Measurements from ENCODE around the gene AP4M1.

Gene AP4M1

GRCh38 chr7:100082978-100083377 lies 18.5 kb upstream of the AP4M1 start:
- H3F3A ChIP-seq (ENCODE audit: insufficient read depth) = peaks cover 16% of the 10 kb centered on the region
- TF ChIP-seq, protein P1, sequence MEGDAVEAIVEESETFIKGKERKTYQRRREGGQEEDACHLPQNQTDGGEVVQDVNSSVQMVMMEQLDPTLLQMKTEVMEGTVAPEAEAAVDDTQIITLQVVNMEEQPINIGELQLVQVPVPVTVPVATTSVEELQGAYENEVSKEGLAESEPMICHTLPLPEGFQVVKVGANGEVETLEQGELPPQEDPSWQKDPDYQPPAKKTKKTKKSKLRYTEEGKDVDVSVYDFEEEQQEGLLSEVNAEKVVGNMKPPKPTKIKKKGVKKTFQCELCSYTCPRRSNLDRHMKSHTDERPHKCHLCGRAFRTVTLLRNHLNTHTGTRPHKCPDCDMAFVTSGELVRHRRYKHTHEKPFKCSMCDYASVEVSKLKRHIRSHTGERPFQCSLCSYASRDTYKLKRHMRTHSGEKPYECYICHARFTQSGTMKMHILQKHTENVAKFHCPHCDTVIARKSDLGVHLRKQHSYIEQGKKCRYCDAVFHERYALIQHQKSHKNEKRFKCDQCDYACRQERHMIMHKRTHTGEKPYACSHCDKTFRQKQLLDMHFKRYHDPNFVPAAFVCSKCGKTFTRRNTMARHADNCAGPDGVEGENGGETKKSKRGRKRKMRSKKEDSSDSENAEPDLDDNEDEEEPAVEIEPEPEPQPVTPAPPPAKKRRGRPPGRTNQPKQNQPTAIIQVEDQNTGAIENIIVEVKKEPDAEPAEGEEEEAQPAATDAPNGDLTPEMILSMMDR (IDR thresholded peaks at IDR 0.05; ENCODE audit: insufficient read depth, low read length, poor library complexity, severe bottlenecking) = no peak
- TF ChIP-seq EZH2phosphoT487 (conservative IDR thresholded peaks at IDR 0.05; ENCODE audit: low read length) = no peak
- no peaks in the 10 kb centered on the region for H3K9me3 ChIP-seq (ENCODE audit: insufficient read depth, low read length)
- no peak overlapping the region for H2AFZ ChIP-seq (ENCODE audit: low read depth, low read length, severe bottlenecking)
- H3K4me3 ChIP-seq (ENCODE audit: insufficient read depth, low read length, poor library complexity, severe bottlenecking) = no peak overlapping the region
- no peak overlapping the region for H3K9ac ChIP-seq (ENCODE audit: low read length)
- H4K20me1 ChIP-seq (ENCODE audit: low read depth, low read length) = no peaks in the 10 kb centered on the region
- H3K36me3 ChIP-seq (ENCODE audit: low read length) = no peaks in the 10 kb centered on the region
- no peaks in the 10 kb centered on the region; the same call in 1 of the 2 replicates for H3K27me3 ChIP-seq (ENCODE audit: low read length)
- H3K79me2 ChIP-seq (ENCODE audit: insufficient read depth, low read length) = peaks cover 29% of the 10 kb centered on the region
- H3K27ac ChIP-seq (ENCODE audit: low read depth, low read length) = peak overlapping the region; percentile 28
- H3K9me2 ChIP-seq (replicated peaks; ENCODE audit: insufficient read depth, low read length) = no peaks in the 10 kb centered on the region
- H3K4me2 ChIP-seq (ENCODE audit: low read depth, low read length, poor library complexity, severe bottlenecking) = peak overlapping the region; percentile 70

GRCh38 chr7:100085515-100085914 lies 15.9 kb upstream of the AP4M1 start:
- H3K27me3 ChIP-seq (ENCODE audit: low read length) = no peaks in the 10 kb centered on the region; the same call in 1 of the 2 replicates
- H3K79me2 ChIP-seq (ENCODE audit: insufficient read depth, low read length) = peaks cover 18% of the 10 kb centered on the region
- no peak overlapping the region for H3K27ac ChIP-seq (ENCODE audit: low read depth, low read length)
- no peaks in the 10 kb centered on the region for H4K20me1 ChIP-seq (ENCODE audit: low read depth, low read length)
- no peaks in the 10 kb centered on the region for H3K36me3 ChIP-seq (ENCODE audit: low read length)
- H2AFZ ChIP-seq (ENCODE audit: low read depth, low read length, severe bottlenecking) = no peak overlapping the region
- TF ChIP-seq, protein P1 (IDR thresholded peaks at IDR 0.05; ENCODE audit: insufficient read depth, low read length, poor library complexity, severe bottlenecking) = no peak
- no peak for TF ChIP-seq EZH2phosphoT487 (conservative IDR thresholded peaks at IDR 0.05; ENCODE audit: low read length)
- no peaks in the 10 kb centered on the region for H3K9me3 ChIP-seq (ENCODE audit: insufficient read depth, low read length)
- H3K9ac ChIP-seq (ENCODE audit: low read length) = no peak overlapping the region
- peaks cover 28% of the 10 kb centered on the region for H3F3A ChIP-seq (ENCODE audit: insufficient read depth)
- H3K4me2 ChIP-seq (ENCODE audit: low read depth, low read length, poor library complexity, severe bottlenecking) = no peak overlapping the region
- no peak overlapping the region for H3K4me3 ChIP-seq (ENCODE audit: insufficient read depth, low read length, poor library complexity, severe bottlenecking)
- H3K9me2 ChIP-seq (replicated peaks; ENCODE audit: insufficient read depth, low read length) = no peaks in the 10 kb centered on the region

GRCh38 chr7:100087055-100087750 lies 14.2 kb upstream of the AP4M1 start:
- H3K9me2 ChIP-seq (replicated peaks; ENCODE audit: insufficient read depth, low read length) = no peaks in the 10 kb centered on the region
- H3K36me3 ChIP-seq (ENCODE audit: low read length) = peaks cover 10% of the 10 kb centered on the region; the same call in 1 of the 2 replicates
- no peak overlapping the region for H3K4me3 ChIP-seq (ENCODE audit: insufficient read depth, low read length, poor library complexity, severe bottlenecking)
- no peaks in the 10 kb centered on the region for H3K9me3 ChIP-seq (ENCODE audit: insufficient read depth, low read length)
- H4K20me1 ChIP-seq (ENCODE audit: low read depth, low read length) = no peaks in the 10 kb centered on the region
- no peak overlapping the region for H3K9ac ChIP-seq (ENCODE audit: low read length)
- TF ChIP-seq, protein P1 (IDR thresholded peaks at IDR 0.05; ENCODE audit: insufficient read depth, low read length, poor library complexity, severe bottlenecking) = no peak
- TF ChIP-seq EZH2phosphoT487 (conservative IDR thresholded peaks at IDR 0.05; ENCODE audit: low read length) = no peak
- H3K27ac ChIP-seq (ENCODE audit: low read depth, low read length) = no peak overlapping the region
- no peak overlapping the region for H3K4me2 ChIP-seq (ENCODE audit: low read depth, low read length, poor library complexity, severe bottlenecking)
- no peak overlapping the region for H2AFZ ChIP-seq (ENCODE audit: low read depth, low read length, severe bottlenecking)
- no peaks in the 10 kb centered on the region; the same call in 1 of the 2 replicates for H3K27me3 ChIP-seq (ENCODE audit: low read length)
- peaks cover 8% of the 10 kb centered on the region; the same call in 1 of the 2 replicates for H3K79me2 ChIP-seq (ENCODE audit: insufficient read depth, low read length)
- H3F3A ChIP-seq (ENCODE audit: insufficient read depth) = peaks cover 40% of the 10 kb centered on the region

All from SU-DHL-6 (cell line).